ENCODE data around the gene AKAP13.
"Not testable (repeated sequence)": the region's sequence is repeated elsewhere in the genome, so short reads cannot be mapped to it uniquely, and the experiment has no call there.

AKAP13 gene

DNA sequence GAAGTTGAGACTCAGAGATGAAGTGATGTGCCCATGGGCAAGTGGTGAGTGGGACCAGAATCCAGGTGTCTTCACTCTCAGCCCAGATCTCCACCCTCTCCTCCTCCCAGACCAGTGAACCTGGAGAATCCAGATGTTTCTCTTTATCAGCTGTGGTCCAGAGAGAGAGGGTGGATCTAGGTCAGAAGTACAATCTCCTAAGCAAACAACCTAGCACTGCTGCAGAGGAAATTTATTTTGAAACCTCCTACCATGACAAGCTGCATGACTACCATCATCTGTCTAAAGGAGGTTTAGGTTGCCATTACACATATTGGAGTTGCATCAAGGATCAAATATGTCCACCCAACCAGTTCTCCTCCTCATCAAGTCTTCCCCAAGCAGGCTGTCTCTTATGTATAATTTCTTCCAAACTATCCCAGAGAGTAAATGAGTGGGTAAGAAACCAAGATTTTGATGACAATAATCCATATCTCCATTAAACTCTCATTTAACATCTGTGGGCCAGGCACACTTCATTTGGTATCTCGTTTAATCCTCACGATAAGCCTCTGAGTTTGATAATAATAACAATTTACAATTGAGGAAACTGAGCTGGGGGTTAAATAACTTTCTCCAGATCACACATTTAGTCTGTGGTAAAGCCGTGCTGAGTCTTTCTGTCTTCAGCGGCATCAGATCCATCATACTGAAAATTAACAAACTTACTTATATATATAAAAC, 35.0 kb upstream of the AKAP13 start:
- not testable (repeated sequence) for H3F3A ChIP-seq (ENCODE audit: insufficient read depth); H3K27me3 ChIP-seq (ENCODE audit: low read length); H3K79me2 ChIP-seq (ENCODE audit: insufficient read depth, low read length); H3K9me2 ChIP-seq (replicated peaks; ENCODE audit: insufficient read depth, low read length); H3K4me3 ChIP-seq (ENCODE audit: insufficient read depth, low read length, poor library complexity, severe bottlenecking); H3K4me2 ChIP-seq (ENCODE audit: low read depth, low read length, poor library complexity, severe bottlenecking); H3K36me3 ChIP-seq (ENCODE audit: low read length); H3K9ac ChIP-seq (ENCODE audit: low read length); H4K20me1 ChIP-seq (ENCODE audit: low read depth, low read length); H2AFZ ChIP-seq (ENCODE audit: low read depth, low read length, severe bottlenecking); H3K27ac ChIP-seq (ENCODE audit: low read depth, low read length); H3K9me3 ChIP-seq (ENCODE audit: insufficient read depth, low read length)

DNA sequence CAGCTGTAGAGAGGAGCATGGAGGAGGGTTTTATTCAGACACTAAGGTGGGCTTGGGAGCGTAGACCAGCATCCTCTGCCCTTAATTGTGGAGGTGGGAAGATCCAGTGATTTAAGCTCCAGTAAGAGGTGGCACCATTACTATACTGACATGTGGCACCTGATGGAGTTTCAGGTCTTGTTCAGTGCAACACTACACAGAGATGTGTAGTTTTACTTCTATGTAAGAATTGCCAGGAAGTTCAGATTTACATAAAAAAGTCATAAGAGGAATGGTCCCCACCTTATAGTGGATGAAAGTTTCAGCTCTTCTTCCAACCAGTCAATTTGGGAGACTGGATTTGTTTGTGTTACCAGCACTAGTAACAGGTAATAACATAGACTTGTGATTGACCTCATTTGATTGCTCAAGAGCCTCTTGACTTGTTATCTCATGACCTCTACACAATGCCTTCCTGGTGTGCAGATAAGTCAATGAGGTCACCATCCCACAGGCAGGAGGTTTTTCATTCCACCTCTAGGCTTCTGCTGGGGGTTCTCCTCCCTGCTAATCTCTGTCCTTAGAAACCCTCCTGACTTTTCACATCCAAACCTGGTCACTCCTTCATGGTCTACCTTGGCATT, 33.8 kb upstream of the AKAP13 start:
- H3K9ac ChIP-seq (ENCODE audit: low read length); H3K27ac ChIP-seq (ENCODE audit: low read depth, low read length); H2AFZ ChIP-seq (ENCODE audit: low read depth, low read length, severe bottlenecking); H3K4me3 ChIP-seq (ENCODE audit: insufficient read depth, low read length, poor library complexity, severe bottlenecking); H3K9me2 ChIP-seq (replicated peaks; ENCODE audit: insufficient read depth, low read length); H3K27me3 ChIP-seq (ENCODE audit: low read length); H3K36me3 ChIP-seq (ENCODE audit: low read length); H3K9me3 ChIP-seq (ENCODE audit: insufficient read depth, low read length); H4K20me1 ChIP-seq (ENCODE audit: low read depth, low read length); H3F3A ChIP-seq (ENCODE audit: insufficient read depth); H3K4me2 ChIP-seq (ENCODE audit: low read depth, low read length, poor library complexity, severe bottlenecking); H3K79me2 ChIP-seq (ENCODE audit: insufficient read depth, low read length): not testable (repeated sequence)

DNA sequence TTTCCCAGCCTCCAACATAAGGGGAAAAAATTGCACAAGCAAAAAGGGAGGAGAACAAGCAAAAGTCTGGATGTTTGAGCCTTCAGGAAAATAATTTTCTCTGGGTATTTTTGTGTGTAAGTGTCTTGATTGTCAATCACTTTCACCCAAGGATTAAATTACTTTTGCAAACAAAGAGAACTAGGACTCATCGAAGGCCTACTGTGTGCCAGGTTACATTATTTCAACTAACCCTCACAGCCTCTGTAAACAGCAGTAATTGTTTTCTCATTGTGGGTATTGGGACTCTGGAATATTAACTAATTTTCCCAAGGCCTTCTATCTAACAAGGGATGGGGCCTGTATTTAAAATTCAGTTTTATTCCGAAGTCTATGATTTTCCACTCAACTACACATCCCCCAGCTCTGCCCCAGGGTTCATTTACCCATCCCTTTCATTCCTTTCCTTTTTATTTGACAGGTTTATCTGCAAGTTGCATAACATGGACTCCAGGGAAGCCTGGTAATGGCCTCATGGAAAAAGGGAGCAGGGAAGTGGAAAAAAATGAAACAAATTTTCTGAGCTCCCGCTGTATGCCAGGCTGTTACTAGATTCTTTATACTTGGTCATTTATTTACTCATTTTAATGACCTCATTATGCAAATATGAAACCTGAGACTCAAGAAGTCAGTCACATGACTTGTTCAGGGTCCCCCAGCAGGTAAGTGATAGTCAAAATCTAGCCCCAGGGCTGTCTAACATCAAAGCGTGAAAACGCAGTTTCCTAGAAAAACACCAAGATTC, 32.9 kb upstream of the AKAP13 start:
- not testable (repeated sequence) for H3K4me3 ChIP-seq (ENCODE audit: insufficient read depth, low read length, poor library complexity, severe bottlenecking)

DNA sequence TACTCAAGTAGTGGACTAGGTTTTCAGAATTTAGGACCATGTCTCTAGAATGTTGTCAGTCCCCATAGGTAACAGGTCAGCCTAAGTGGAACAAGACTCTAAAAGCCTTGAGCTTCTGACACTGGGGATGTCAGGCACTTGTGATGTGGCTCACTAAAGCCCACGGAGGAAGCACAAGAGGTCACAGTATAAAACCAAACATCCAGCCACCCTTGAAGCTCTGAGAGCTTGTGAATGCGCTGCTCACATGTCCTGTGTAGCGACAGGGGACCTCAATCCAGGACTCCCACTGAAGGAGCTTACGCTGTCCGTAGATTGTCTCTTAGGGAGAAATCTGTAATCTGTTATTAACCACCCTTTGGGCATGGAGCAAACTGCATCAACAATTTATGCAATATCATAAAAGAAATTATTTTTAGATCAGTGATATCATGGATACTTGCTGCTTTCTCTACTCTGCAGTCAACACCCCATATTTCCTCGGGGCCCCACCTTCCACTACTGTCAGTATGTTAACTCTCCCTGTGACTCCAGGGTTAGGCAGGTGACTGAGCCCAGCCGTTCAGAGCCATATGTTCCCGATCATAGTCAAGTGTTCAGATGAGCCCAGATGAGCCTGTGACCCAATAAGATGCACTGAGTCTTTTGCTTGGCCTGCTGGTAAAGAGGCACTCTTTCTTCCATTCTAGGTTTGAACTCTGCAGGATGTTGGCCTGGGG, 32.2 kb upstream of the AKAP13 start:
- H3K9me3 ChIP-seq (ENCODE audit: insufficient read depth, low read length); H3K27ac ChIP-seq (ENCODE audit: low read depth, low read length); H3K36me3 ChIP-seq (ENCODE audit: low read length); H3K9ac ChIP-seq (ENCODE audit: low read length); H3K4me2 ChIP-seq (ENCODE audit: low read depth, low read length, poor library complexity, severe bottlenecking); H3K4me3 ChIP-seq (ENCODE audit: insufficient read depth, low read length, poor library complexity, severe bottlenecking); H2AFZ ChIP-seq (ENCODE audit: low read depth, low read length, severe bottlenecking); H3K27me3 ChIP-seq (ENCODE audit: low read length); H3F3A ChIP-seq (ENCODE audit: insufficient read depth); H3K9me2 ChIP-seq (replicated peaks; ENCODE audit: insufficient read depth, low read length); H4K20me1 ChIP-seq (ENCODE audit: low read depth, low read length); H3K79me2 ChIP-seq (ENCODE audit: insufficient read depth, low read length): not testable (repeated sequence)

More for the DNA sequence above, 32.9 kb upstream of the AKAP13 start:
- not testable (repeated sequence) for H3K27ac ChIP-seq (ENCODE audit: low read depth, low read length); H3K9ac ChIP-seq (ENCODE audit: low read length); H2AFZ ChIP-seq (ENCODE audit: low read depth, low read length, severe bottlenecking); H3K9me2 ChIP-seq (replicated peaks; ENCODE audit: insufficient read depth, low read length); H3K79me2 ChIP-seq (ENCODE audit: insufficient read depth, low read length); H3K4me2 ChIP-seq (ENCODE audit: low read depth, low read length, poor library complexity, severe bottlenecking); H4K20me1 ChIP-seq (ENCODE audit: low read depth, low read length); H3K36me3 ChIP-seq (ENCODE audit: low read length); H3K9me3 ChIP-seq (ENCODE audit: insufficient read depth, low read length); H3F3A ChIP-seq (ENCODE audit: insufficient read depth); H3K27me3 ChIP-seq (ENCODE audit: low read length)

DNA sequence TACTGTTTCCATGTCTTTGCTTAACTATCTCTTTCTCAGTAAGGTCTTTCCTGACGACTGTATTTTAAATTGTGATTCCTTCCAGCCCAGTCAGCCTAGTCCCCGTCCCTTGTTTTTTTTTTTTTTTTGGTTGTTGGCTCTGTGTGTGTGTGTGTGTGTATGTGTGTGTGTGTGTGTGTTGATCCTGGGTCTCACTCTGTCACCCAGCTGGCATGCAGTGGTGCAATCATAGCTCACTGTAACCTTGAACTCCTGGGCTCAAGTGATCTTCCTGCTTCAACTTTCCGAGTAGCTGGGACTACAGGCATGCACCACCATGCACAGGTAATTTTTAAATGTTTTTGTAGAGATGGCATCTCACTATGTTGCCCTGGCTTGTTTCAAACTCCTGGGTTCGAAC, 31.3 kb upstream of the AKAP13 start:
- not testable (repeated sequence) for H3K4me2 ChIP-seq (ENCODE audit: low read depth, low read length, poor library complexity, severe bottlenecking); H4K20me1 ChIP-seq (ENCODE audit: low read depth, low read length); H3K79me2 ChIP-seq (ENCODE audit: insufficient read depth, low read length); H3K4me3 ChIP-seq (ENCODE audit: insufficient read depth, low read length, poor library complexity, severe bottlenecking); H3K27me3 ChIP-seq (ENCODE audit: low read length); H3K9me3 ChIP-seq (ENCODE audit: insufficient read depth, low read length); H3K27ac ChIP-seq (ENCODE audit: low read depth, low read length); H2AFZ ChIP-seq (ENCODE audit: low read depth, low read length, severe bottlenecking); H3K9ac ChIP-seq (ENCODE audit: low read length); H3K36me3 ChIP-seq (ENCODE audit: low read length); H3F3A ChIP-seq (ENCODE audit: insufficient read depth); H3K9me2 ChIP-seq (replicated peaks; ENCODE audit: insufficient read depth, low read length)

Data from SU-DHL-6 (cell line).